Measurements from ENCODE around the gene CYRIA.
A peak's percentile ranks its signal among the peaks of the same experiment; 100 is the strongest.

Gene CYRIA

GRCh38 chr2:16626497-16626896 is 39.1 kb downstream of the CYRIA start:
- H3K27me3 ChIP-seq (ENCODE audit: insufficient read depth, low read length): no peaks in the 10 kb centered on the region
- no peaks in the 10 kb centered on the region for H3K79me2 ChIP-seq (ENCODE audit: insufficient read depth, low read length)
- H3K9me3 ChIP-seq (ENCODE audit: low read length): no peaks in the 10 kb centered on the region
- H3K27ac ChIP-seq (ENCODE audit: low read depth, low read length, poor library complexity, severe bottlenecking): peak overlapping the region; percentile 95
- H4K20me1 ChIP-seq (ENCODE audit: insufficient read depth, low read length): no peaks in the 10 kb centered on the region
- peak overlapping the region; percentile 55; the same call in 1 of the 2 replicates for H3K4me2 ChIP-seq (ENCODE audit: low read length)
- no peaks in the 10 kb centered on the region for H3F3A ChIP-seq (ENCODE audit: insufficient read depth, low read length)
- H3K4me3 ChIP-seq (ENCODE audit: low read depth, low read length, poor library complexity, severe bottlenecking): no peak overlapping the region
- H3K4me1 ChIP-seq (ENCODE audit: insufficient read depth, low read length, severe bottlenecking): peaks cover 98% of the 10 kb centered on the region
- H2AFZ ChIP-seq (ENCODE audit: low read length): no peak overlapping the region
- peak overlapping the region; percentile 50; the same call in 1 of the 2 replicates for H3K9ac ChIP-seq (ENCODE audit: low read length)
- no peaks in the 10 kb centered on the region for H3K9me2 ChIP-seq (ENCODE audit: low read depth, low read length)
- TF ChIP-seq EZH2 (IDR thresholded peaks at IDR 0.05; ENCODE audit: borderline replicate concordance, low read length): no peak
- TF ChIP-seq, protein P1, sequence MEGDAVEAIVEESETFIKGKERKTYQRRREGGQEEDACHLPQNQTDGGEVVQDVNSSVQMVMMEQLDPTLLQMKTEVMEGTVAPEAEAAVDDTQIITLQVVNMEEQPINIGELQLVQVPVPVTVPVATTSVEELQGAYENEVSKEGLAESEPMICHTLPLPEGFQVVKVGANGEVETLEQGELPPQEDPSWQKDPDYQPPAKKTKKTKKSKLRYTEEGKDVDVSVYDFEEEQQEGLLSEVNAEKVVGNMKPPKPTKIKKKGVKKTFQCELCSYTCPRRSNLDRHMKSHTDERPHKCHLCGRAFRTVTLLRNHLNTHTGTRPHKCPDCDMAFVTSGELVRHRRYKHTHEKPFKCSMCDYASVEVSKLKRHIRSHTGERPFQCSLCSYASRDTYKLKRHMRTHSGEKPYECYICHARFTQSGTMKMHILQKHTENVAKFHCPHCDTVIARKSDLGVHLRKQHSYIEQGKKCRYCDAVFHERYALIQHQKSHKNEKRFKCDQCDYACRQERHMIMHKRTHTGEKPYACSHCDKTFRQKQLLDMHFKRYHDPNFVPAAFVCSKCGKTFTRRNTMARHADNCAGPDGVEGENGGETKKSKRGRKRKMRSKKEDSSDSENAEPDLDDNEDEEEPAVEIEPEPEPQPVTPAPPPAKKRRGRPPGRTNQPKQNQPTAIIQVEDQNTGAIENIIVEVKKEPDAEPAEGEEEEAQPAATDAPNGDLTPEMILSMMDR (IDR thresholded peaks at IDR 0.05; ENCODE audit: low read length): no peak
- H3K36me3 ChIP-seq (ENCODE audit: insufficient read depth, low read length): peaks cover 5% of the 10 kb centered on the region; the same call in 1 of the 2 replicates

- Histone ChIP-seq H3K4me1 (ENCODE audit: insufficient read depth, low read length, severe bottlenecking) (peaks cover 91% of the 10 kb centered on the region), H3K27me3 (ENCODE audit: insufficient read depth, low read length) (no peaks in the 10 kb centered on the region), H3K36me3 (ENCODE audit: insufficient read depth, low read length) (peaks cover 11% of the 10 kb centered on the region; the same call in 1 of the 2 replicates), H3K9me3 (ENCODE audit: low read length) (no peaks in the 10 kb centered on the region), H3K4me3 (ENCODE audit: low read depth, low read length, poor library complexity, severe bottlenecking) (peak overlapping the region; percentile 38), H3K79me2 (ENCODE audit: insufficient read depth, low read length) (no peaks in the 10 kb centered on the region), H3K9ac (ENCODE audit: low read length) (peak overlapping the region; percentile 39; the same call in 1 of the 2 replicates), H3K4me2 (ENCODE audit: low read length) (peak overlapping the region; percentile 55), H4K20me1 (ENCODE audit: insufficient read depth, low read length) (no peaks in the 10 kb centered on the region), H3K27ac (ENCODE audit: low read depth, low read length, poor library complexity, severe bottlenecking) (peak overlapping the region; percentile 95), H3F3A (ENCODE audit: insufficient read depth, low read length) (no peaks in the 10 kb centered on the region), H2AFZ (ENCODE audit: low read length) (no peak overlapping the region), H3K9me2 (ENCODE audit: low read depth, low read length) (no peaks in the 10 kb centered on the region)
- TF ChIP-seq EZH2 (IDR thresholded peaks at IDR 0.05; ENCODE audit: borderline replicate concordance, low read length): no peak
- TF ChIP-seq, protein P1 (IDR thresholded peaks at IDR 0.05; ENCODE audit: low read length): no peak
Measured at GRCh38 chr2:16625759-16626158, 39.9 kb downstream of the CYRIA start.

GRCh38 chr2:16625201-16625729 is 40.4 kb downstream of the CYRIA start:
- no peaks in the 10 kb centered on the region for H3K79me2 ChIP-seq (ENCODE audit: insufficient read depth, low read length)
- peak overlapping the region; percentile 55 for H3K4me2 ChIP-seq (ENCODE audit: low read length)
- peaks cover 86% of the 10 kb centered on the region for H3K4me1 ChIP-seq (ENCODE audit: insufficient read depth, low read length, severe bottlenecking)
- H3K36me3 ChIP-seq (ENCODE audit: insufficient read depth, low read length): peaks cover 11% of the 10 kb centered on the region; the same call in 1 of the 2 replicates
- no peaks in the 10 kb centered on the region for H3K9me3 ChIP-seq (ENCODE audit: low read length)
- H3F3A ChIP-seq (ENCODE audit: insufficient read depth, low read length): no peaks in the 10 kb centered on the region
- H3K9ac ChIP-seq (ENCODE audit: low read length): peak overlapping the region; percentile 39; the same call in 1 of the 2 replicates
- peak overlapping the region; percentile 38 for H3K4me3 ChIP-seq (ENCODE audit: low read depth, low read length, poor library complexity, severe bottlenecking)
- H3K27ac ChIP-seq (ENCODE audit: low read depth, low read length, poor library complexity, severe bottlenecking): peak overlapping the region; percentile 95
- no peaks in the 10 kb centered on the region for H3K9me2 ChIP-seq (ENCODE audit: low read depth, low read length)
- no peaks in the 10 kb centered on the region for H3K27me3 ChIP-seq (ENCODE audit: insufficient read depth, low read length)
- H4K20me1 ChIP-seq (ENCODE audit: insufficient read depth, low read length): no peaks in the 10 kb centered on the region
- no peak overlapping the region for H2AFZ ChIP-seq (ENCODE audit: low read length)
- TF ChIP-seq, protein P1 (IDR thresholded peaks at IDR 0.05; ENCODE audit: low read length): no peak
- TF ChIP-seq EZH2 (IDR thresholded peaks at IDR 0.05; ENCODE audit: borderline replicate concordance, low read length): no peak
